H1 (cell line): ENCODE results near the gene AFF1. TPM values are rescaled to one million over a fixed set of nuclear protein-coding genes. Genes with fewer than 3 reads are reported as not detected.

Experiments
- BRCA1 ChIP-seq: IDR thresholded peaks from 2 replicates; pipeline ENCODE4 v1.6.1; 2012; ENCODE audit warnings: low read depth, low read length, improper control_type of control experiment
- CBX5 ChIP-seq: fragments of 300-800, 300-1000 bp; sonication (generic); IDR thresholded peaks from 2 replicates; pipeline ENCODE4 v1.7.1; 2016; ENCODE audit warnings: antibody characterized with exemption, low read length, low read depth
- CHD1 ChIP-seq: IDR thresholded peaks from 2 replicates; pipeline ENCODE4 v1.6.1; 2012; ENCODE audit warnings: low read depth, low read length, improper control_type of control experiment
- RXRA ChIP-seq: IDR thresholded peaks from 2 replicates; pipeline ENCODE4 v1.6.1; 2011; ENCODE audit warnings: low read depth, mild to moderate bottlenecking, low read length, moderate library complexity; ENCODE audit not compliant: insufficient read depth
- SIN3A ChIP-seq, 2 experiments: IDR thresholded peaks in 1 of 2; conservative IDR thresholded peaks in 1 of 2; 2 replicates each; pipeline ENCODE4 v1.6.1; 2011 to 2012; ENCODE audit warnings: low read length in 2 of 2, improper control_type of control experiment in 1 of 2, low read depth in 1 of 2, mild to moderate bottlenecking in 1 of 2
- polyA plus RNA-seq, 7 experiments: library from polyadenylated mRNA; depleted of rRNA in 3 of 7; stranded (reverse) in 5 of 7; unstranded in 2 of 7; fragments of >200 nt in 5 of 7; fragments of 200-250 nt in 2 of 7; gene quantifications; 1 replicate in 5 of 7; 2 replicates in 1 of 7; 4 replicates in 1 of 7; pipeline versions ENCODE4 v1.2.1 to v1.2.3, GENCODE V29; 2011 to 2013; ENCODE audit warnings: missing spikeins in 2 of 7, mixed read lengths in 2 of 7
- total RNA-seq: library from RNA; stranded (reverse); fragmentation: NEBNext Ultra II Directional; extraction: Animal tissue kit (Norgen Biotek cat#: 25700); gene quantifications from 2 replicates; pipeline ENCODE4 v1.2.1, GENCODE V29; 2021

Gene AFF1
- total and polyA plus RNA-seq, 2 of the 8 experiments (the other 6 are each of a cell fraction or from before 2014, with no cell fraction given): 14.8 to 85.5 TPM

DNA sequence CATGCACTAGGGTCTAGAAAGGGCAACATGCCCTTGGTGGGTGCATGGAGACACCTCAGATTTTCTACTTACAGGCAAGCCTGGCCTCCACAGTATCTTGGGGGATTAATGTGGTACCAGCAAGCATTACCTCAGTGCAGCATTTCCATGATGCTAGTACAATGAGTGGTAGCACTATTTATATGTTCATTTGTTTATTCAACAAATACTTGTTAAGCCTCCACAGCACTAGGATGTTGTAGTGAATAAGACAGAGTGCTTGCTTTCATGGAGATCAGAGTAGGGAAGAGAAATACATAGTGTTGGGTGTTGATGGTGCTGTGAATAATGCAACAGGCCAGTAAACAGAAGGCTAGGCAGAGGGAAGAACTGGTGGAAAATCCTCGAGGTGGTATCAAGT lies 152.2 kb downstream of the AFF1 start (continued):
- TF ChIP-seq CBX5 (no peak), SIN3A (conservative IDR thresholded peaks at IDR 0.05 in 1 of 2, IDR thresholded peaks at IDR 0.05 in 1 of 2; ENCODE audit: low read depth in 1 of 2, low read length in 2 of 2) (no peak), RXRA (no peak), BRCA1 (no peak), CHD1 (no peak)
